Activated naive CD4-positive, alpha-beta T cell (primary cell): ENCODE measurements around the gene CGREF1.
"Not testable (repeated sequence)": the region's sequence is repeated elsewhere in the genome, so short reads cannot be mapped to it uniquely, and the experiment has no call there.

ENCODE experiments used
- DNase-seq, 4 experiments: peaks; one replicate each; lab custom pipeline; 2025; lab: John Stamatoyannopoulos, UW

Gene CGREF1

GRCh38 chr2:27088634-27089033 is 30.3 kb downstream of the CGREF1 start:
- DNase-seq: no peak

- no peak for DNase-seq
Measured at GRCh38 chr2:27087823-27088410, 31.0 kb downstream of the CGREF1 start.

GRCh38 chr2:27086724-27087593 is 32.0 kb downstream of the CGREF1 start, which contains the start of gene KHK:
KHK (plus strand) TSS chr2:27086772; CDS start chr2:27087260, 488 bp downstream.
- DNase-seq: no peak

GRCh38 chr2:27086090-27086723 is 32.7 kb downstream of the CGREF1 start:
- DNase-seq: peak; percentile 97 to 99 (median 98)

GRCh38 chr2:27085673-27086089 is 33.2 kb downstream of the CGREF1 start:
- no peak for DNase-seq

- no peak for DNase-seq
Measured at GRCh38 chr2:27085062-27085672, 33.8 kb downstream of the CGREF1 start.

GRCh38 chr2:27084297-27085061 is 34.4 kb downstream of the CGREF1 start:
- DNase-seq: no peak

GRCh38 chr2:27083410-27084296 is 35.3 kb downstream of the CGREF1 start:
- no peak for DNase-seq

- no peak for DNase-seq
Measured at GRCh38 chr2:27082773-27083409, 36.0 kb downstream of the CGREF1 start.

GRCh38 chr2:27081984-27082772 is 36.8 kb downstream of the CGREF1 start:
- no peak for DNase-seq

GRCh38 chr2:27080603-27080936 is 38.4 kb downstream of the CGREF1 start:
- DNase-seq: no peak

- DNase-seq: no peak
Measured at GRCh38 chr2:27080140-27080469, 38.8 kb downstream of the CGREF1 start.

GRCh38 chr2:27079233-27080139 is 39.4 kb downstream of the CGREF1 start:
- DNase-seq: no peak

GRCh38 chr2:27078267-27079194 is 40.4 kb downstream of the CGREF1 start, which contains the start of gene EMILIN1:
EMILIN1 (plus strand) TSS chr2:27078615; CDS start chr2:27079066, 451 bp downstream.
- DNase-seq: no peak

- no peak for DNase-seq
Measured at GRCh38 chr2:27077231-27077630, 41.7 kb downstream of the CGREF1 start.

GRCh38 chr2:27076323-27076722 is 42.6 kb downstream of the CGREF1 start:
- DNase-seq: no peak

GRCh38 chr2:27075566-27075871 is 43.4 kb downstream of the CGREF1 start:
- not testable (repeated sequence) for DNase-seq
